G401 (cell line): Measurements from ENCODE around the gene KCNN4. TPM values are rescaled to one million over a fixed set of nuclear protein-coding genes. Genes with fewer than 3 reads are reported as not detected.

Source experiments
- DNase-seq: peaks from one replicate; pipeline ENCODE4 v3.0.0-alpha.2; 2015; ENCODE audit warnings: low spot score
- in situ Hi-C: cut with HindIII; loops from 2 replicates; pipeline ENCODE4 v1.10.0; 2016; ENCODE audit warnings: low sequenced_read_pairs, mixed read lengths
- total RNA-seq: library from RNA; depleted of rRNA; stranded (reverse); fragments of >200 nt; shearing (Covaris generic); gene quantifications from 2 replicates; pipeline ENCODE4 v1.2.3, GENCODE V29; 2014

The KCNN4 gene
- total RNA-seq, 1 experiment from 2014 or later: 5.7 TPM

- in situ Hi-C loops: no loop called here
- DNase-seq: peak; percentile 95
Observed at GRCh38 chr19:43754503-43755255, 26.1 kb downstream of the KCNN4 start, which contains the start of gene SMG9. Gene SMG9 (minus strand): TSS chr19:43754962. CDS start chr19:43750741, 4,221 bp downstream.

GRCh38 chr19:43754253-43754502, 26.6 kb downstream of the KCNN4 start:
- no peak for DNase-seq
- in situ Hi-C loops: no loop called here

GRCh38 chr19:43752287-43752875, 28.4 kb downstream of the KCNN4 start:
- DNase-seq: no peak
- in situ Hi-C loops: no loop called here

- DNase-seq: no peak
- in situ Hi-C loops: no loop called here
Observed at GRCh38 chr19:43751466-43752220, 29.1 kb downstream of the KCNN4 start.

- no peak for DNase-seq
- in situ Hi-C loops: no loop called here
Observed at GRCh38 chr19:43749898-43750297, 30.9 kb downstream of the KCNN4 start.

GRCh38 chr19:43749152-43749551, 31.6 kb downstream of the KCNN4 start:
- in situ Hi-C loops: no loop called here
- DNase-seq: no peak

GRCh38 chr19:43748685-43749084, 32.1 kb downstream of the KCNN4 start:
- DNase-seq: no peak
- in situ Hi-C loops: no loop called here

- in situ Hi-C loops: no loop called here
- no peak for DNase-seq
Observed at GRCh38 chr19:43748205-43748594, 32.6 kb downstream of the KCNN4 start.

- DNase-seq: no peak
- in situ Hi-C loops: no loop called here
Observed at GRCh38 chr19:43747557-43748204, 33.1 kb downstream of the KCNN4 start.

- DNase-seq: no peak
- in situ Hi-C loops: no loop called here
Observed at GRCh38 chr19:43743059-43743458, 37.7 kb downstream of the KCNN4 start.

- DNase-seq: no peak
- in situ Hi-C loops: no loop called here
Observed at GRCh38 chr19:43741075-43741825, 39.5 kb downstream of the KCNN4 start.

- DNase-seq: no peak
- in situ Hi-C loops: no loop called here
Observed at GRCh38 chr19:43739439-43740235, 41.1 kb downstream of the KCNN4 start.

- no peak for DNase-seq
- in situ Hi-C loops: no loop called here
Observed at GRCh38 chr19:43738780-43739211, 42.0 kb downstream of the KCNN4 start.

- in situ Hi-C loops: no loop called here
- no peak for DNase-seq
Observed at GRCh38 chr19:43735957-43736356, 44.8 kb downstream of the KCNN4 start.

GRCh38 chr19:43735013-43735412, 45.8 kb downstream of the KCNN4 start:
- in situ Hi-C loops: no loop called here
- DNase-seq: no peak

- in situ Hi-C loops: no loop called here
- no peak for DNase-seq
Observed at GRCh38 chr19:43731846-43732245, 48.9 kb downstream of the KCNN4 start.

- DNase-seq: no peak
- in situ Hi-C loops: no loop called here
Observed at GRCh38 chr19:43731346-43731745, 49.4 kb downstream of the KCNN4 start.

- no peak for DNase-seq
- in situ Hi-C loops: no loop called here
Observed at GRCh38 chr19:43729919-43730318, 50.9 kb downstream of the KCNN4 start.

GRCh38 chr19:43727593-43727853, 53.2 kb downstream of the KCNN4 start:
- in situ Hi-C loops: no loop called here
- DNase-seq: no peak
